Neural progenitor cell (in vitro differentiated cells): ENCODE data around the gene GOLGA5. TPM values are rescaled to one million over a fixed set of nuclear protein-coding genes. Genes with fewer than 3 reads are reported as not detected.

Experiments
- DNase-seq: peaks from one replicate; pipeline ENCODE4 v3.0.0-alpha.2; 2016; ENCODE audit warnings: low spot score
- H2AFZ ChIP-seq: fragments of 200-600 bp; sonication (generic); replicated peaks from 2 replicates; pipeline ENCODE4 v1.6.1; 2016; ENCODE audit warnings: antibody characterized with exemption
- H3F3A ChIP-seq: fragments of 200-600 bp; sonication (generic); 2 replicates; pipeline ENCODE4 v1.6.1; 2016; ENCODE audit warnings: antibody characterized with exemption, low read depth
- H3K27ac ChIP-seq: fragments of 200-600 bp; sonication (generic); 2 replicates; pipeline ENCODE4 v1.5.1; 2016; ENCODE audit warnings: mild to moderate bottlenecking
- H3K27me3 ChIP-seq: fragments of 200-600 bp; sonication (generic); 2 replicates; pipeline ENCODE4 v1.6.1; 2016; ENCODE audit warnings: mild to moderate bottlenecking, moderate library complexity
- H3K36me3 ChIP-seq: fragments of 200-600 bp; sonication (generic); 2 replicates; pipeline ENCODE4 v1.5.1; 2016
- H3K4me1 ChIP-seq: fragments of 200-600 bp; sonication (generic); 2 replicates; pipeline ENCODE4 v1.6.1; 2016; ENCODE audit warnings: mixed run types
- H3K4me2 ChIP-seq: fragments of 200-600 bp; sonication (generic); 2 replicates; pipeline ENCODE4 v1.6.1; 2016
- H3K4me3 ChIP-seq: fragments of 200-600 bp; sonication (generic); 2 replicates; pipeline ENCODE4 v1.5.1; 2016
- H3K79me2 ChIP-seq: fragments of 200-600 bp; sonication (generic); 2 replicates; pipeline ENCODE4 v1.6.1; 2016; ENCODE audit warnings: low read depth
- H3K9ac ChIP-seq: fragments of 200-600 bp; sonication (generic); 2 replicates; pipeline ENCODE4 v1.6.1; 2016
- H3K9me3 ChIP-seq: fragments of 200-600 bp; sonication (generic); 2 replicates; pipeline ENCODE4 v1.5.1; 2016; ENCODE audit warnings: low read depth
- H4K20me1 ChIP-seq: fragments of 200-600 bp; sonication (generic); 2 replicates; pipeline ENCODE4 v1.6.1; 2016; ENCODE audit warnings: low read depth
- H3K27ac Mint-ChIP-seq: 3 replicates; pipeline ENCODE4 v1.8.0; 2021; ENCODE audit warnings: mixed read lengths
- H3K27me3 Mint-ChIP-seq: 2 replicates; pipeline ENCODE4 v1.8.0; 2022; ENCODE audit warnings: low read depth, mild to moderate bottlenecking, inconsistent platforms, moderate library complexity, mixed read lengths; ENCODE audit not compliant: insufficient read depth
- H3K36me3 Mint-ChIP-seq: 3 replicates; pipeline ENCODE4 v1.8.0; 2021; ENCODE audit warnings: mixed read lengths
- H3K4me1 Mint-ChIP-seq: 3 replicates; pipeline ENCODE4 v1.8.0; 2021; ENCODE audit warnings: mixed read lengths
- H3K4me3 Mint-ChIP-seq: 3 replicates; pipeline ENCODE4 v1.8.0; 2021; ENCODE audit warnings: mild to moderate bottlenecking, moderate library complexity, mixed read lengths
- H3K9me3 Mint-ChIP-seq: 3 replicates; pipeline ENCODE4 v1.8.0; 2020; ENCODE audit warnings: mixed read lengths
- EZH2 ChIP-seq: fragments of 200-600 bp; sonication (generic); IDR thresholded peaks from 2 replicates; pipeline ENCODE4 v1.6.1; 2017; ENCODE audit warnings: antibody characterized with exemption, mild to moderate bottlenecking, moderate library complexity
- EZH2phosphoT487 ChIP-seq: fragments of 200-600 bp; sonication (generic); IDR thresholded peaks from 2 replicates; pipeline ENCODE4 v1.6.1; 2017; ENCODE audit warnings: antibody characterized with exemption
- total RNA-seq: library from RNA; depleted of rRNA; stranded (reverse); fragments of >200 nt; gene quantifications from 2 replicates; pipeline ENCODE4 v1.2.3, GENCODE V29; 2015; ENCODE audit warnings: low replicate concordance
- TF ChIP-seq, protein P1 (sequence below): fragments of 200-600 bp; sonication (generic); IDR thresholded peaks from 2 replicates; pipeline ENCODE4 v1.5.1; 2017; ENCODE audit warnings: antibody characterized with exemption, mild to moderate bottlenecking

The GOLGA5 gene
- total RNA-seq, 1 donor from 2014 or later, result 34.2 TPM

DNA sequence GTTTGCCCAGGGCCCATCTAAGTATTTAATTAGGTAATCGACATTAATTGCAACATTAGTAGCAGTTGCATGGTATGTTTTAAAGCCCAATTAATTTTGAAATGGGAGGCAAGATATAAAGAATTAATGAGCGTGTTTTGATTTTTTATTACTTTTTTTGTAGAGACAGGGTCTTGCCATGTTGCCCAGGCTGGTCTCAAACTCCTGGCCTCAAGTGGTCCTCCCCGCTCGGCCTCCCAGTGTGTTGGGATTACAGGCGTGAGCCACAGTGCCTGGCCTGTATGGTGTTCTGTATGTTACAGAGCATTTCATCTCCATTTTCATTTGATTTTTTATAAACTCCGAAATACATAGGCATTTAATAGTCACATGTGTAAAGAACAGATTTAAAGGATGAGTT is 856 bp downstream of the GOLGA5 start:
- H3K4me1 ChIP-seq, result peaks cover 6% of the 10 kb centered on the region
- Mint-ChIP-seq H3K9me3 (peaks cover 6% of the 10 kb centered on the region), H3K4me1 (peaks cover 27% of the 10 kb centered on the region), H3K27ac (peak overlapping the region; percentile 86), H3K4me3 (peak overlapping the region; percentile 99), H3K27me3 (peaks cover 2% of the 10 kb centered on the region), H3K36me3 (peaks cover 9% of the 10 kb centered on the region)
- peaks cover 5% of the 10 kb centered on the region for H3F3A ChIP-seq
- H3K4me2 ChIP-seq, result peak overlapping the region; percentile 94
- H3K4me3 ChIP-seq, result peak overlapping the region; percentile 91
- H3K27ac ChIP-seq, result no peak overlapping the region
- DNase-seq, result no peak
- H3K36me3 ChIP-seq, result no peaks in the 10 kb centered on the region
- no peak overlapping the region for H2AFZ ChIP-seq
- H4K20me1 ChIP-seq, result no peaks in the 10 kb centered on the region
- peaks cover 28% of the 10 kb centered on the region for H3K79me2 ChIP-seq
- H3K27me3 ChIP-seq, result no peaks in the 10 kb centered on the region
- H3K9me3 ChIP-seq, result no peaks in the 10 kb centered on the region
- TF ChIP-seq, protein P1, sequence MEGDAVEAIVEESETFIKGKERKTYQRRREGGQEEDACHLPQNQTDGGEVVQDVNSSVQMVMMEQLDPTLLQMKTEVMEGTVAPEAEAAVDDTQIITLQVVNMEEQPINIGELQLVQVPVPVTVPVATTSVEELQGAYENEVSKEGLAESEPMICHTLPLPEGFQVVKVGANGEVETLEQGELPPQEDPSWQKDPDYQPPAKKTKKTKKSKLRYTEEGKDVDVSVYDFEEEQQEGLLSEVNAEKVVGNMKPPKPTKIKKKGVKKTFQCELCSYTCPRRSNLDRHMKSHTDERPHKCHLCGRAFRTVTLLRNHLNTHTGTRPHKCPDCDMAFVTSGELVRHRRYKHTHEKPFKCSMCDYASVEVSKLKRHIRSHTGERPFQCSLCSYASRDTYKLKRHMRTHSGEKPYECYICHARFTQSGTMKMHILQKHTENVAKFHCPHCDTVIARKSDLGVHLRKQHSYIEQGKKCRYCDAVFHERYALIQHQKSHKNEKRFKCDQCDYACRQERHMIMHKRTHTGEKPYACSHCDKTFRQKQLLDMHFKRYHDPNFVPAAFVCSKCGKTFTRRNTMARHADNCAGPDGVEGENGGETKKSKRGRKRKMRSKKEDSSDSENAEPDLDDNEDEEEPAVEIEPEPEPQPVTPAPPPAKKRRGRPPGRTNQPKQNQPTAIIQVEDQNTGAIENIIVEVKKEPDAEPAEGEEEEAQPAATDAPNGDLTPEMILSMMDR, result no peak
- TF ChIP-seq EZH2 (no peak), EZH2phosphoT487 (no peak)
- H3K9ac ChIP-seq, result peak overlapping the region; percentile 95

- Histone ChIP-seq H3K27ac (no peak overlapping the region), H4K20me1 (peaks cover 10% of the 10 kb centered on the region), H3K4me2 (no peak overlapping the region), H3K4me3 (no peak overlapping the region), H3K9ac (no peak overlapping the region), H3K36me3 (no peaks in the 10 kb centered on the region), H3K79me2 (peaks cover 59% of the 10 kb centered on the region), H2AFZ (no peak overlapping the region), H3K27me3 (no peaks in the 10 kb centered on the region), H3K4me1 (peaks cover 6% of the 10 kb centered on the region), H3F3A (peaks cover 5% of the 10 kb centered on the region), H3K9me3 (no peaks in the 10 kb centered on the region)
- no peak overlapping the region for H3K4me3 Mint-ChIP-seq
- no peaks in the 10 kb centered on the region for H3K9me3 Mint-ChIP-seq
- no peak for DNase-seq
- peaks cover 9% of the 10 kb centered on the region for H3K36me3 Mint-ChIP-seq
- TF ChIP-seq, protein P1, result no peak
- TF ChIP-seq EZH2phosphoT487 (no peak), EZH2 (no peak)
- H3K27ac Mint-ChIP-seq, result no peak overlapping the region
- H3K27me3 Mint-ChIP-seq, result peaks cover 2% of the 10 kb centered on the region
- peaks cover 19% of the 10 kb centered on the region for H3K4me1 Mint-ChIP-seq
Measured at GRCh38 chr14:92797935-92798653, 4.0 kb downstream of the GOLGA5 start.

DNA sequence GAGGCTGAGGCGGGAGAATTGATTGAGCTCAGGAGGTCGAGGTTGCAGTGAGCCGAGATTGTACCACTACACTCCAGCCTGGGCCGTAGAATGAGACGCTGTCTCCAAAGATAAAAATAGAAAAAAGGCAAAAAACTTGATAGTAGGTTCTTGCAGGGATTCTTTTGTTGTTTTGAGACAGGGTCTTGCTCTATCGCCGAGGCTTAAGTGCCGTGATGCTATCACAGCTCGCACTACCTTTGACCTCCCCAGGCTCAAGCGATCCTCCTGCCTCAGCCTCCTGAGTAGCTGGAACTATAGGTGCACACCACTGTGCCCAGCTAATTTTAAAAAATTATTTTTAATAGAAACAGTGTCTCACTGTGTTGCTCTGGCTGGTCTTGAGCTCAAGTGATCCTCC is 4.7 kb downstream of the GOLGA5 start:
- no peaks in the 10 kb centered on the region for H3K9me3 ChIP-seq
- no peaks in the 10 kb centered on the region for H3K36me3 ChIP-seq
- H3K9ac ChIP-seq, result no peak overlapping the region
- H3K4me2 ChIP-seq, result no peak overlapping the region
- no peak for TF ChIP-seq EZH2phosphoT487
- no peak for TF ChIP-seq EZH2
- TF ChIP-seq, protein P1, result no peak
- peaks cover 5% of the 10 kb centered on the region for H3F3A ChIP-seq
- H3K4me1 Mint-ChIP-seq, result peaks cover 14% of the 10 kb centered on the region
- no peak overlapping the region for H3K4me3 ChIP-seq
- peaks cover 11% of the 10 kb centered on the region for H3K36me3 Mint-ChIP-seq
- H3K27ac Mint-ChIP-seq, result no peak overlapping the region
- H2AFZ ChIP-seq, result no peak overlapping the region
- peaks cover 10% of the 10 kb centered on the region for H4K20me1 ChIP-seq
- H3K4me3 Mint-ChIP-seq, result no peak overlapping the region
- no peak overlapping the region for H3K27ac ChIP-seq
- no peak for DNase-seq
- peaks cover 2% of the 10 kb centered on the region for H3K27me3 Mint-ChIP-seq
- peaks cover 6% of the 10 kb centered on the region for H3K4me1 ChIP-seq
- peaks cover 66% of the 10 kb centered on the region for H3K79me2 ChIP-seq
- H3K9me3 Mint-ChIP-seq, result no peaks in the 10 kb centered on the region
- H3K27me3 ChIP-seq, result no peaks in the 10 kb centered on the region
